Retinal pigment epithelial cell (primary cell): Measurements from ENCODE around the gene RPRD1B.

ENCODE experiments used
- DNase-seq: peaks from one replicate; pipeline ENCODE4 v3.0.0-alpha.2; 2010; ENCODE audit warnings: low read depth
- H3K4me3 ChIP-seq: 2 replicates; pipeline ENCODE4 v1.5.1; 2011; ENCODE audit warnings: mild to moderate bottlenecking, low read length, control low read depth, moderate library complexity
- CTCF ChIP-seq: conservative IDR thresholded peaks from 2 replicates; pipeline ENCODE4 v1.5.1; 2011; ENCODE audit warnings: low read depth, low read length, control low read depth, inconsistent platforms

Gene RPRD1B

DNA sequence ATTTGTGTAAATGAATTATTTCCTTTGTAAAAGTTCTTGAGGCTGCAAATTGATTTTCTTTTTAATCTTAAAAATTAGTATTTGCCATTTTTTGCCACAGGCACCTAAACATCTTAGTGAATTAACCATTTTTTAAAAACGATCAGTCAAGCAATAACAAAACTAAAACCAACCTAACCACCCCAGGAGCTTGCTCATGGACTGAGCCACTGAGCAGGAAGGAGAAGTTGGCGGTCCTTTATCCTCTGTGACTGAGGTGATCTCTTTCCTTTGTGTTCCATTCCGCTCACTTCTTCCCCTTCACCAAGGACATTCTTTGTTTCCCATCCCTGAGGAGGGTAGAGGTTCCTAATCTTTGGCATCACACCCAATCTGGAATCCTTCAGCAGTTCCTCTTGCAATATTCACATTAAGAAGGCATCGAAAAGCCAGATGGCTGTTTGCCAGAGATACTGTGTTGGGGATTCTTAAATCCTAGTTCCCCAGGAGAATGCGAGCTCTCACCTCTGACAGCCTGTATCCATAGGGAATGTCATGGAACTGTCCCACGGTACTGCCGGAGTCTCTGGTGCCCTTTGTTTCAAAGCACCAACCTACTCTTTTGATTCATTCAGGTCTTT lies 30.5 kb downstream of the RPRD1B start:
- no peak overlapping the region for H3K4me3 ChIP-seq
- no peak for TF ChIP-seq CTCF
- DNase-seq, result no peak

GRCh38 chr20:38065764-38066375 lies 32.3 kb downstream of the RPRD1B start:
- no peak for DNase-seq
- H3K4me3 ChIP-seq, result no peak overlapping the region
- TF ChIP-seq CTCF, result no peak

DNA sequence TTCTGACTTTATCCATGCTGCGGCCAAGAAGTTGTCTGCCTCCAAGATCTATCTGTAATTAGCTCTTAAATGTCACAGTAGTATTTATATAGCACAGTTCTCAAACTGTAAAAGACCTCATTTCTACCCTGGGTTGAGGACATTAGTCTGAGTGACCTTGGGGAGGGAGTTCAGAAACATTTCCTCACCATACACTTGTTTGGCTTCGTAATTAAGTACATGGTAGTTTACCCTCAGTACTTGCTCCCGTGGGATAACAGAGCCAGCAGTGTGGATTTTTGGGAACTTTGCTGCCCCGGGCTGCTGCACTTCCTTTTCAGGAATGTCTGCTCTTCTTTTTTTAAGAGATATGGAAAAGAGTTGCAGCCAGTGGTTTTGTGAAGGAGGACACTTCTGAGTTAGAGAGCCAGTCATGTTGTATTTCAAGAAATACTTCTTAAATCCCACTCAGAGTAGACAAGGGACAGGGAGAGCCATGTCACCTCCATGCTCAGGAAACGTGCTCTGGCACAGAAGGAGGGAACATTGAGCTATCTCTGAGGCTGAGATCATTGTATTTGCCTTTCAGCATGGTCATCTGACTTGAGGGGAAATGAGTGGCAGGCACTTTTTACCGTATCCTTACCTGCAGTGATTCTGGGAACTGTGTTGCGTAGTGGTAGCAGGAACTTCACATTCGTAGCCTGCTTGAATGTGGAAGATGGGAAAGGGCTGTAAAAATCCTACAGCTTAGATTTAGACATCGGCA lies 33.6 kb downstream of the RPRD1B start:
- DNase-seq, result no peak
- H3K4me3 ChIP-seq, result no peak overlapping the region
- no peak for TF ChIP-seq CTCF

- no peak for TF ChIP-seq CTCF
- no peak for DNase-seq
- no peak overlapping the region for H3K4me3 ChIP-seq
Measured at GRCh38 chr20:38067717-38068365, 34.3 kb downstream of the RPRD1B start.

- TF ChIP-seq CTCF, result no peak
- no peak overlapping the region for H3K4me3 ChIP-seq
- no peak for DNase-seq
Measured at GRCh38 chr20:38072898-38073297, 39.4 kb downstream of the RPRD1B start.

GRCh38 chr20:38073307-38074071 lies 39.9 kb downstream of the RPRD1B start:
- peak; percentile 80 for TF ChIP-seq CTCF
- no peak overlapping the region for H3K4me3 ChIP-seq
- DNase-seq, result peak; percentile 40
